ENCODE data around the gene VAMP4. TPM values are rescaled to one million over a fixed set of nuclear protein-coding genes. Genes with fewer than 3 reads are reported as not detected.

VAMP4 gene
- total and polyA plus RNA-seq, 2 experiments from 2014 or later, result 7.3 to 7.4 TPM

GRCh38 chr1:171744986-171745385 lies 3.1 kb upstream of the VAMP4 start (continued):
- TF ChIP-seq ZNF114 (CRISPR knock-in tag; IDR thresholded peaks at IDR 0.05), result no peak
- TF ChIP-seq CREB1 (CRISPR knock-in tag; IDR thresholded peaks at IDR 0.05; ENCODE audit: low read depth), result no peak
- TF ChIP-seq STAT1 (IDR thresholded peaks at IDR 0.05; ENCODE audit: unreplicated experiment), result no peak
- TF ChIP-seq EZH2 (IDR thresholded peaks at IDR 0.05; ENCODE audit: low read depth, unreplicated experiment), result no peak

DNA sequence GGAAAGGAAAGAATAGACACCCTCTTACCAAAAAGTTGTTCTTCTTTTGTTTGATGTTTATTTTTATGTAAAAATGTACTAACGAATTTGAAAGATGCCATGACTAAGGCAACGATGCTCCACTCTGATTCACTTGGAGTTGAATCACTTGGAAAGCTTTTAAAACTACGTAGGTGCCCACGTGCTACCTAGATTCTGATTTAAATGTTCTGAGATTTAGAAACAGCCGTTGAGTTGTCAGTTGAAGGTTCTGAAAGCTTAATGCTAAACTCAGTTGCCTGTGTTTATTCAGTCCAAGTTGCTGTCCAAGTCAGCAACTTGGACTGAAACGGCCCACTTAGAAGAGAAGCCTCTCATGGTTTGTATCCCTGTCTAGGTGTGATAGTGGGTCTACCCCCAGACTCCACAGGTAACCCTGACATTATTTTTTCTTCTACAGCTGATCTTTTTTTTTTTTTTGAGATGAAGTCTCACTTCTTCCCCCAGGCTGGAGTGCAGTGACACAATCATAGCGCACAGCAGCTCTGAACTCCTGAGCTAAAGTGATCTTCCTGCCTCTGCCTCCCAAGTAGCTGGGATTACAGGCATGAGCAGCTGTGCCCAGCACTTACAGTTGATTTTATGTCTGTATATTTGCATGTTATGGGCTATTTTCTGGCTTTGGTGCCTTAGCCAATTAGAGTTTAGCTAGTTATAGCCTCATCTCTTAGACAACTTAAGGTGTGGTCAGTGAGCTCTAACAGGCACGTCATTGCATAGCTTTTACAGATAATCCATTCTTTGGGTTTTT lies 1.4 kb upstream of the VAMP4 start:
- Histone ChIP-seq H3K9me2 (ENCODE audit: insufficient read depth) (no peaks in the 10 kb centered on the region), H3F3A (replicated peaks; ENCODE audit: low read depth) (0 out of 2 replicates have a peak, but pooled peaks cover 6% of the 10 kb centered on the region), H3K79me2 (replicated peaks; ENCODE audit: insufficient read depth) (peaks cover 21% of the 10 kb centered on the region; the same call in 1 of the 2 replicates), H3K36me3 (ENCODE audit: insufficient read depth) (no peaks in the 10 kb centered on the region), H2AFZ (no peak overlapping the region), H3K27ac (ENCODE audit: low read depth) (peak overlapping the region; percentile 97), H3K27me3 (ENCODE audit: insufficient read depth) (no peaks in the 10 kb centered on the region), H3K4me2 (peak overlapping the region; percentile 86), H3K4me3 (peak overlapping the region; percentile 97), H4K20me1 (replicated peaks; ENCODE audit: insufficient read depth) (no peaks in the 10 kb centered on the region), H3K4me1 (ENCODE audit: insufficient read depth) (peaks cover 43% of the 10 kb centered on the region)
- Mint-ChIP-seq H3K4me1 (peaks cover 34% of the 10 kb centered on the region), H3K27me3 (ENCODE audit: insufficient read depth, low read depth, poor library complexity) (peaks cover 6% of the 10 kb centered on the region), H3K4me3 (peak overlapping the region; percentile 93), H3K9me3 (no peaks in the 10 kb centered on the region), H3K36me3 (ENCODE audit: low read depth) (no peaks in the 10 kb centered on the region), H3K27ac (no peak overlapping the region)
- TF ChIP-seq ZNF331 (CRISPR knock-in tag; IDR thresholded peaks at IDR 0.05; ENCODE audit: low read depth), result no peak
- no peak for TF ChIP-seq CREB1 (CRISPR knock-in tag; IDR thresholded peaks at IDR 0.05; ENCODE audit: low read depth)
- TF ChIP-seq, protein P1, sequence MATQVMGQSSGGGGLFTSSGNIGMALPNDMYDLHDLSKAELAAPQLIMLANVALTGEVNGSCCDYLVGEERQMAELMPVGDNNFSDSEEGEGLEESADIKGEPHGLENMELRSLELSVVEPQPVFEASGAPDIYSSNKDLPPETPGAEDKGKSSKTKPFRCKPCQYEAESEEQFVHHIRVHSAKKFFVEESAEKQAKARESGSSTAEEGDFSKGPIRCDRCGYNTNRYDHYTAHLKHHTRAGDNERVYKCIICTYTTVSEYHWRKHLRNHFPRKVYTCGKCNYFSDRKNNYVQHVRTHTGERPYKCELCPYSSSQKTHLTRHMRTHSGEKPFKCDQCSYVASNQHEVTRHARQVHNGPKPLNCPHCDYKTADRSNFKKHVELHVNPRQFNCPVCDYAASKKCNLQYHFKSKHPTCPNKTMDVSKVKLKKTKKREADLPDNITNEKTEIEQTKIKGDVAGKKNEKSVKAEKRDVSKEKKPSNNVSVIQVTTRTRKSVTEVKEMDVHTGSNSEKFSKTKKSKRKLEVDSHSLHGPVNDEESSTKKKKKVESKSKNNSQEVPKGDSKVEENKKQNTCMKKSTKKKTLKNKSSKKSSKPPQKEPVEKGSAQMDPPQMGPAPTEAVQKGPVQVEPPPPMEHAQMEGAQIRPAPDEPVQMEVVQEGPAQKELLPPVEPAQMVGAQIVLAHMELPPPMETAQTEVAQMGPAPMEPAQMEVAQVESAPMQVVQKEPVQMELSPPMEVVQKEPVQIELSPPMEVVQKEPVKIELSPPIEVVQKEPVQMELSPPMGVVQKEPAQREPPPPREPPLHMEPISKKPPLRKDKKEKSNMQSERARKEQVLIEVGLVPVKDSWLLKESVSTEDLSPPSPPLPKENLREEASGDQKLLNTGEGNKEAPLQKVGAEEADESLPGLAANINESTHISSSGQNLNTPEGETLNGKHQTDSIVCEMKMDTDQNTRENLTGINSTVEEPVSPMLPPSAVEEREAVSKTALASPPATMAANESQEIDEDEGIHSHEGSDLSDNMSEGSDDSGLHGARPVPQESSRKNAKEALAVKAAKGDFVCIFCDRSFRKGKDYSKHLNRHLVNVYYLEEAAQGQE (IDR thresholded peaks at IDR 0.05; ENCODE audit: unreplicated experiment), result no peak
- TF ChIP-seq POLR2AphosphoS5 (IDR thresholded peaks at IDR 0.05; ENCODE audit: low read depth), result no peak
- no peak for TF ChIP-seq ZNF462 (CRISPR knock-in tag; IDR thresholded peaks at IDR 0.05)
- no peak for TF ChIP-seq STAT1 (IDR thresholded peaks at IDR 0.05; ENCODE audit: unreplicated experiment)
- ATAC-seq (no peak), DNase-seq (ENCODE audit: low spot score) (no peak)

Measured in GM23338 (cell line).